Breast epithelium (tissue), 4 donors: Measurements from ENCODE around the gene CHST15. TPM values are rescaled to one million over a fixed set of nuclear protein-coding genes. Genes with fewer than 3 reads are reported as not detected.
A peak's percentile ranks its signal among the peaks of the same experiment; 100 is the strongest.

Experiments used
- DNase-seq, 2 donors: peaks; one replicate each; pipeline ENCODE4 v3.0.0-alpha.2; 2019; ENCODE audit warnings: low spot score in 2 of 2
- H3K27ac ChIP-seq, 2 donors: fragments of 200-600 bp; sonication (generic) in 1 of 2; one replicate each; pipeline ENCODE4 v1.5.1; 2016 to 2019; ENCODE audit warnings: mild to moderate bottlenecking in 1 of 2
- H3K27me3 ChIP-seq, 2 donors: fragments of 200-600 bp; sonication (generic) in 1 of 2; one replicate each; pipeline versions ENCODE4 v1.5.1 to v1.6.0; 2017 to 2019; ENCODE audit warnings: control low read depth in 1 of 2, mild to moderate bottlenecking in 1 of 2
- H3K36me3 ChIP-seq: fragments of 200-600 bp; one replicate; pipeline ENCODE4 v1.5.1; 2019
- H3K4me1 ChIP-seq, 2 donors: fragments of 200-600 bp; sonication (generic); one replicate each; pipeline ENCODE4 v1.5.1; 2016 to 2019; ENCODE audit warnings: control low read depth in 1 of 2
- H3K4me3 ChIP-seq, 3 donors: fragments of 200-600 bp; sonication (generic); 1 replicate in 2 of 3; 2 replicates in 1 of 3; pipeline ENCODE4 v1.5.1; 2016 to 2019; ENCODE audit warnings: mild to moderate bottlenecking in 3 of 3, moderate library complexity in 2 of 3
- H3K9me3 ChIP-seq, 2 donors: fragments of 200-600 bp; sonication (generic) in 1 of 2; one replicate each; pipeline ENCODE4 v1.5.1; 2016 to 2019; ENCODE audit warnings: control low read depth in 1 of 2
- CTCF ChIP-seq, 3 donors: fragments of 450-650 bp; IDR thresholded peaks; one replicate each; pipeline ENCODE4 v1.5.1; 2016 to 2017; ENCODE audit warnings: antibody characterized with exemption in 3 of 3, mild to moderate bottlenecking in 3 of 3, moderate library complexity in 3 of 3
- POLR2A ChIP-seq: fragments of 450-650 bp; IDR thresholded peaks from one replicate; pipeline ENCODE4 v1.6.1; 2016; ENCODE audit warnings: antibody characterized with exemption, mild to moderate bottlenecking, moderate library complexity
- POLR2AphosphoS5 ChIP-seq, 3 donors: sonication (generic); formaldehyde crosslinking; IDR thresholded peaks; one replicate each; pipeline ENCODE4 v1.6.1; 2017; ENCODE audit warnings: antibody characterized with exemption in 3 of 3
- intact Hi-C: fragments of 100-400 bp; cut with DNase I; formaldehyde crosslinking; loops from one replicate; pipeline ENCODE4 v1.15.1; 2023; ENCODE audit warnings: low total_unique reads
- total RNA-seq, 3 donors: library from RNA; depleted of rRNA; stranded (reverse); fragments of >200 nt; gene quantifications; one replicate each; pipeline ENCODE4 v1.1.0, GENCODE V29; 2016

The CHST15 gene
- total RNA-seq, 3 donors from 2014 or later, result 19.0 to 57.8 (median 56.4) TPM

DNA sequence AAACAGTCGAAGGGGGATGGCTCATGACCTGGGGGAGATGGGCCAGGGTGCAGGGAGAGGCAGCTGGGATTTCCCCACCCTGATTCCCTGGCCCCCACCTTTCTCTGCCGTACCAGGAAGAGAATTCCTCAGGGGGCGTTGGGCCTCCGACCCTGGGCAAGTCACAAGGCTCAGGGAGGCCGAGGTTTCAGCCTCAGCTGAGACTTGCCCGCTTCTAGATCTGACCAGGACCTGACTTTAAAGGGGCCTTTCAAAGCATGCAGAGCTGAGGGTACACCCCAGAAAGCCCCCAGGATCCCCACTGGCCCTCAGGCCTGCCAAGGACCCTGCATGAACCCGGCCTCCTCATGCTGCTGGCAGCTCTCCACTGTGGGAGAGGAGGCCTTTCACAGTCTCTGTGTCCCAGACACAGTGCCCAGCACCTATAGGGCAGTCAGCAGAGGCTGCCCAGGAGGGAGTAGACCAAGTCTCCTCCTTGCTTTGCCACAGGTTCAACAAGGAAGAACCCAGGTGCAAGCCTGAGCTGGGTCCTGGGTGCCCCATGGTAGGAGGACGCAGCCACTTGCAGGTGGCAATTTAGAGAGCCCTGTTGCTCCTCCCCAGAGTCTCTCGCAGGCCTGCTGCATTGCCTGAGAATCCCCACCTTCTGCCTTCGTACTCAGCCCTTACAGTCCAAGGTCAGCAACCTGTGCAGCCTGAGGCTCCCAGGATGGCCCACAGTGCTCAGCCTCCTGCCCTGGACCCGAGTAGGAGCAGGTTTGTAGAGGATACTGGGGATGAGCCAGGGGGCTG, 89.3 kb downstream of the CHST15 start:
- Histone ChIP-seq H3K4me3 (no peak overlapping the region), H3K9me3 (no peaks in the 10 kb centered on the region), H3K27me3 (no peaks in the 10 kb centered on the region), H3K4me1 (no peaks in the 10 kb centered on the region), H3K36me3 (no peaks in the 10 kb centered on the region), H3K27ac (peak overlapping the region in 1 of 2 donors; percentile 14)
- DNase-seq, result peak in 1 of 2 donors; percentile 11
- intact Hi-C loops, result no loop called here
- no peak for TF ChIP-seq POLR2AphosphoS5 (IDR thresholded peaks at IDR 0.05)

- H3K27ac ChIP-seq, result no peak overlapping the region
- no peak for DNase-seq
- no peaks in the 10 kb centered on the region for H3K9me3 ChIP-seq
- no peaks in the 10 kb centered on the region for H3K4me1 ChIP-seq
- H3K36me3 ChIP-seq, result no peaks in the 10 kb centered on the region
- H3K4me3 ChIP-seq, result no peak overlapping the region
- H3K27me3 ChIP-seq, result no peaks in the 10 kb centered on the region
- intact Hi-C loops, result no loop called here
- no peak for TF ChIP-seq POLR2A
- no peak for TF ChIP-seq POLR2AphosphoS5 (IDR thresholded peaks at IDR 0.05)
- TF ChIP-seq CTCF (IDR thresholded peaks at IDR 0.05), result no peak
Measured at GRCh38 chr10:124003481-124003870, 89.9 kb downstream of the CHST15 start.

DNA sequence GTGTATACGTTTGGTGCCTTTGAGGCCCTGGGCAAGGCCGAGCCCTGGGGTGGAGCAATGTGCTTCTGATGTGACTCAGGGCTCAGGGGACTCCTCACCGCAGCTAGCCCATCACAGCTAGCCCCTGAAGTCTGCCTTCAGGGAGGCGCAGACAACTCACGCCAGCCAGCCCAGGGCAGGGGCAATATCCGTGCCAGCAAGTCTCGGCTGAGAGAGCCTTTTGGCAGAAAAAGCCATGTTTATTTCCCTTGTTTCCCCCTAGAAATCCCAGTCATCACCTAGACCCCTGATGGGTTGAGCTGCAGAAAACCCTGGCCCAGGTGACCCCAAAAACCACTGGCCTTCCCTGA, 90.4 kb downstream of the CHST15 start:
- Histone ChIP-seq H3K4me1 (no peaks in the 10 kb centered on the region), H3K4me3 (no peak overlapping the region), H3K27ac (no peak overlapping the region), H3K36me3 (no peaks in the 10 kb centered on the region), H3K9me3 (no peaks in the 10 kb centered on the region), H3K27me3 (no peaks in the 10 kb centered on the region)
- intact Hi-C loops, result no loop called here
- TF ChIP-seq POLR2A (no peak), CTCF (IDR thresholded peaks at IDR 0.05) (no peak), POLR2AphosphoS5 (IDR thresholded peaks at IDR 0.05) (no peak)
- peak in 1 of 2 donors; percentile 13 for DNase-seq

GRCh38 chr10:124002391-124003069, 90.9 kb downstream of the CHST15 start:
- Histone ChIP-seq H3K27ac (no peak overlapping the region), H3K4me3 (no peak overlapping the region), H3K4me1 (no peaks in the 10 kb centered on the region), H3K36me3 (no peaks in the 10 kb centered on the region), H3K9me3 (no peaks in the 10 kb centered on the region), H3K27me3 (no peaks in the 10 kb centered on the region)
- intact Hi-C loops, result no loop called here
- TF ChIP-seq CTCF (IDR thresholded peaks at IDR 0.05) (no peak), POLR2A (no peak), POLR2AphosphoS5 (IDR thresholded peaks at IDR 0.05) (no peak)
- peak; percentile 14 to 37 for DNase-seq

GRCh38 chr10:124001391-124002148, 91.8 kb downstream of the CHST15 start:
- TF ChIP-seq POLR2A, result no peak
- no peak for TF ChIP-seq CTCF (IDR thresholded peaks at IDR 0.05)
- no peak for TF ChIP-seq POLR2AphosphoS5 (IDR thresholded peaks at IDR 0.05)
- peak in 1 of 2 donors; percentile 13 for DNase-seq
- no peaks in the 10 kb centered on the region for H3K9me3 ChIP-seq
- intact Hi-C loops, result no loop called here
- H3K36me3 ChIP-seq, result no peaks in the 10 kb centered on the region
- no peak overlapping the region for H3K27ac ChIP-seq
- no peak overlapping the region for H3K4me3 ChIP-seq
- no peaks in the 10 kb centered on the region for H3K27me3 ChIP-seq
- H3K4me1 ChIP-seq, result no peaks in the 10 kb centered on the region
